ENCODE measurements around the gene SRGN.

GRCh38 chr10:69103784-69104183 lies 15.9 kb downstream of the SRGN start:
- TF ChIP-seq, protein P1, sequence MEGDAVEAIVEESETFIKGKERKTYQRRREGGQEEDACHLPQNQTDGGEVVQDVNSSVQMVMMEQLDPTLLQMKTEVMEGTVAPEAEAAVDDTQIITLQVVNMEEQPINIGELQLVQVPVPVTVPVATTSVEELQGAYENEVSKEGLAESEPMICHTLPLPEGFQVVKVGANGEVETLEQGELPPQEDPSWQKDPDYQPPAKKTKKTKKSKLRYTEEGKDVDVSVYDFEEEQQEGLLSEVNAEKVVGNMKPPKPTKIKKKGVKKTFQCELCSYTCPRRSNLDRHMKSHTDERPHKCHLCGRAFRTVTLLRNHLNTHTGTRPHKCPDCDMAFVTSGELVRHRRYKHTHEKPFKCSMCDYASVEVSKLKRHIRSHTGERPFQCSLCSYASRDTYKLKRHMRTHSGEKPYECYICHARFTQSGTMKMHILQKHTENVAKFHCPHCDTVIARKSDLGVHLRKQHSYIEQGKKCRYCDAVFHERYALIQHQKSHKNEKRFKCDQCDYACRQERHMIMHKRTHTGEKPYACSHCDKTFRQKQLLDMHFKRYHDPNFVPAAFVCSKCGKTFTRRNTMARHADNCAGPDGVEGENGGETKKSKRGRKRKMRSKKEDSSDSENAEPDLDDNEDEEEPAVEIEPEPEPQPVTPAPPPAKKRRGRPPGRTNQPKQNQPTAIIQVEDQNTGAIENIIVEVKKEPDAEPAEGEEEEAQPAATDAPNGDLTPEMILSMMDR (conservative IDR thresholded peaks at IDR 0.05 in 1 of 2, IDR thresholded peaks at IDR 0.05 in 1 of 2; ENCODE audit: low read depth in 1 of 2, low read length in 2 of 2) = no peak
- no peak for TF ChIP-seq EZH2 (IDR thresholded peaks at IDR 0.05; ENCODE audit: low read length, missing control alignments)
